Sigmoid colon (tissue), 4 donors: ENCODE measurements around the gene AK1.

ENCODE experiments used
- POLR2A ChIP-seq, 2 donors: fragments of 450-650 bp; IDR thresholded peaks; one replicate each; pipeline ENCODE4 v1.6.1; 2016; ENCODE audit warnings: antibody characterized with exemption in 2 of 2, mild to moderate bottlenecking in 2 of 2, moderate library complexity in 2 of 2
- POLR2AphosphoS5 ChIP-seq, 4 donors: sonication (generic); formaldehyde crosslinking; IDR thresholded peaks; one replicate each; pipeline ENCODE4 v1.6.1; 2017; ENCODE audit warnings: antibody characterized with exemption in 4 of 4
- TF ChIP-seq, protein P1 (sequence below), 4 experiments: fragments of 450-650 bp in 3 of 4; fragments of 200-600 bp in 1 of 4; IDR thresholded peaks; one replicate each; pipeline ENCODE4 v1.5.1; 2016 to 2019; ENCODE audit warnings: antibody characterized with exemption in 4 of 4, mild to moderate bottlenecking in 3 of 4, moderate library complexity in 2 of 4

DNA sequence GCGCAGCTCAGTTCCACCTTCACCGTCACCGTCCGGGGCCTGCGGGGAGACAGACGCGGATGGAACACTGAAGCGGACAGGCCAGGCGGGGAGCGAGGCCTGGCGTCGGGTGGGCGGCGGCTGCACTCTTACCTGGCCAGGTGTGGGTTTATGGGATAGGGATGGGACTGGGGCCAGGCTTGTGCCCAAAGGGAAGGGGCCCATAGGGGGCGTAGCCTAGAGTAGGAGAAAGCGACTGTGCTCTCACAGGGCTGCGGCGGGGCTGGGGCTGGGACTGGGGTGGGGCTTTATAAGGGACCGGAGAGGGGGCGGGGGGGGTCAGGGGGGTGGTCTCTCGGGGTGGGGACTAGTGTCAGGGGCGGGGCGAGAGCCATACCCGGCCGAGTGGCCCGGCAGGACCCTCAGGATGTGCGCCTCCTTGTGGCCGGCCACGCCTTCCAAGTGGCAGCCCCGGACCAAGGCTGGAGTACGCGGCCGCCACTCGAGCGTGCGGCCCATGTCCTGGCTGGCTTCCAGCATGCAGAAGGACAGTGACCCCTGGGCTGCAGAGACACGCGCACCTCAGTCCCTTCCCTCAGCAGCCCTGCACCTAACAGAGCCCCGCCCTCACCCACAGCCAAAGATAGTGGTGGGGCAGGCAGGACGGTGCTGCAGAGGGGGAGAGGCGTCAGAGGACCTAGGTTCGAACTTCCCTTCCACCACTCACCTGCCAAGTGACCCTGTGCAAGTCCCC is 52.0 kb downstream of the AK1 start:
- no peak for TF ChIP-seq POLR2AphosphoS5 (IDR thresholded peaks at IDR 0.05)
- TF ChIP-seq, protein P1, sequence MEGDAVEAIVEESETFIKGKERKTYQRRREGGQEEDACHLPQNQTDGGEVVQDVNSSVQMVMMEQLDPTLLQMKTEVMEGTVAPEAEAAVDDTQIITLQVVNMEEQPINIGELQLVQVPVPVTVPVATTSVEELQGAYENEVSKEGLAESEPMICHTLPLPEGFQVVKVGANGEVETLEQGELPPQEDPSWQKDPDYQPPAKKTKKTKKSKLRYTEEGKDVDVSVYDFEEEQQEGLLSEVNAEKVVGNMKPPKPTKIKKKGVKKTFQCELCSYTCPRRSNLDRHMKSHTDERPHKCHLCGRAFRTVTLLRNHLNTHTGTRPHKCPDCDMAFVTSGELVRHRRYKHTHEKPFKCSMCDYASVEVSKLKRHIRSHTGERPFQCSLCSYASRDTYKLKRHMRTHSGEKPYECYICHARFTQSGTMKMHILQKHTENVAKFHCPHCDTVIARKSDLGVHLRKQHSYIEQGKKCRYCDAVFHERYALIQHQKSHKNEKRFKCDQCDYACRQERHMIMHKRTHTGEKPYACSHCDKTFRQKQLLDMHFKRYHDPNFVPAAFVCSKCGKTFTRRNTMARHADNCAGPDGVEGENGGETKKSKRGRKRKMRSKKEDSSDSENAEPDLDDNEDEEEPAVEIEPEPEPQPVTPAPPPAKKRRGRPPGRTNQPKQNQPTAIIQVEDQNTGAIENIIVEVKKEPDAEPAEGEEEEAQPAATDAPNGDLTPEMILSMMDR (IDR thresholded peaks at IDR 0.05), result peak in 2 of 4 experiments; percentile 19 to 43
- no peak for TF ChIP-seq POLR2A (IDR thresholded peaks at IDR 0.05)
